ENCODE results near the gene CAB39.
"Not testable (repeated sequence)": the region's sequence is repeated elsewhere in the genome, so short reads cannot be mapped to it uniquely, and the experiment has no call there.

DNA sequence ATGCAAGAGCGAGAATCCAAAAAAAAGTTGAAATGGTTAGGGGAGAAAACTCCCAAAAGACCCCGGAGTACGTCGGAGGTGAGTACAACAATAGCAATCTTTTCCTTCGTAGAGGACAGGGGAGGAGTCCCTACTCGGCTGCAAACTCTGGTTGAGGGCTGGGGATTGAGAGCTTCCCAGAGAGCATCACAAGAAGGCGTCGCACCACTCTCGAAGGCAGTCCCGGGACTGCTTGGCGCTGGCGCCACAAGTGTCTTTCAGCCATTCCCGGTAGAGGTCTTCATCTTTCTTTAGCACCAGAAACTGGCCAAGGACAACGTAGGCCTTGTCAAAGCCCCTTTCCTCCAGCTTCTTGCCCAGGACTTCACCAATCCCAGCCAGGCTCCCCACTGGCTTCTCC is 12.3 kb downstream of the CAB39 start:
- TF ChIP-seq, protein P1, sequence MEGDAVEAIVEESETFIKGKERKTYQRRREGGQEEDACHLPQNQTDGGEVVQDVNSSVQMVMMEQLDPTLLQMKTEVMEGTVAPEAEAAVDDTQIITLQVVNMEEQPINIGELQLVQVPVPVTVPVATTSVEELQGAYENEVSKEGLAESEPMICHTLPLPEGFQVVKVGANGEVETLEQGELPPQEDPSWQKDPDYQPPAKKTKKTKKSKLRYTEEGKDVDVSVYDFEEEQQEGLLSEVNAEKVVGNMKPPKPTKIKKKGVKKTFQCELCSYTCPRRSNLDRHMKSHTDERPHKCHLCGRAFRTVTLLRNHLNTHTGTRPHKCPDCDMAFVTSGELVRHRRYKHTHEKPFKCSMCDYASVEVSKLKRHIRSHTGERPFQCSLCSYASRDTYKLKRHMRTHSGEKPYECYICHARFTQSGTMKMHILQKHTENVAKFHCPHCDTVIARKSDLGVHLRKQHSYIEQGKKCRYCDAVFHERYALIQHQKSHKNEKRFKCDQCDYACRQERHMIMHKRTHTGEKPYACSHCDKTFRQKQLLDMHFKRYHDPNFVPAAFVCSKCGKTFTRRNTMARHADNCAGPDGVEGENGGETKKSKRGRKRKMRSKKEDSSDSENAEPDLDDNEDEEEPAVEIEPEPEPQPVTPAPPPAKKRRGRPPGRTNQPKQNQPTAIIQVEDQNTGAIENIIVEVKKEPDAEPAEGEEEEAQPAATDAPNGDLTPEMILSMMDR (IDR thresholded peaks at IDR 0.05; ENCODE audit: borderline replicate concordance, extremely low read depth, low read length, poor library complexity, severe bottlenecking) = not testable (repeated sequence)
- not testable (repeated sequence) for TF ChIP-seq EZH2 (IDR thresholded peaks at IDR 0.05; ENCODE audit: borderline replicate concordance, low read depth, low read length, severe bottlenecking)
